ENCODE data around the gene CBARP.

GRCh38 chr19:1216756-1217155 lies 21.0 kb downstream of the CBARP start:
- no peak for TF ChIP-seq ZNF274 (IDR thresholded peaks at IDR 0.05; ENCODE audit: low read depth, low read length)
- TF ChIP-seq SUZ12 (IDR thresholded peaks at IDR 0.05; ENCODE audit: extremely low read depth, insufficient read depth, insufficient read length), result no peak
- TF ChIP-seq YY1 (IDR thresholded peaks at IDR 0.05; ENCODE audit: insufficient read depth, insufficient read length), result no peak

All from NT2/D1 (cell line).